K562 (cell line): Measurements from ENCODE around the gene FBXO46. TPM values are rescaled to one million over a fixed set of nuclear protein-coding genes. Genes with fewer than 3 reads are reported as not detected.
A peak's percentile ranks its signal among the peaks of the same experiment; 100 is the strongest.

Experiments
- ATF7 ChIP-seq: fragments of 450-650 bp; IDR thresholded peaks from 2 replicates; pipeline ENCODE4 v1.7.1; 2014; ENCODE audit warnings: mild to moderate bottlenecking, moderate library complexity
- CBX5 ChIP-seq: IDR thresholded peaks from 2 replicates; pipeline ENCODE4 v1.6.1; 2014; ENCODE audit warnings: low read depth, borderline replicate concordance
- EP300 ChIP-seq: IDR thresholded peaks from 2 replicates; pipeline ENCODE4 v1.6.1; 2012; ENCODE audit warnings: low read length, improper control_type of control experiment
- ETS2 ChIP-seq: IDR thresholded peaks from 2 replicates; pipeline ENCODE4 v1.6.1; 2016; ENCODE audit warnings: borderline replicate concordance, missing genetic modification characterization, mild to moderate bottlenecking, moderate library complexity, missing compliant biosample characterization; ENCODE audit not compliant: poor library complexity, severe bottlenecking
- GABPB2 ChIP-seq: fragments of 250-450 bp; sonication (Bioruptor Pico); conservative IDR thresholded peaks from 2 replicates; pipeline ENCODE4 v1.5.1; 2021; ENCODE audit warnings: mild to moderate bottlenecking
- GTF3C2 ChIP-seq: IDR thresholded peaks from 3 replicates; pipeline ENCODE4 v1.6.1; 2011; ENCODE audit warnings: borderline replicate concordance, mild to moderate bottlenecking, moderate library complexity; ENCODE audit not compliant: insufficient read length; ENCODE audit errors: extremely low read depth
- HOMEZ ChIP-seq: fragments of 250-450 bp; sonication (Bioruptor Pico); IDR thresholded peaks from 2 replicates; pipeline ENCODE4 v1.4.0; 2020; ENCODE audit warnings: mild to moderate bottlenecking, moderate library complexity
- LEF1 ChIP-seq: fragments of 450-650 bp; IDR thresholded peaks from 2 replicates; pipeline ENCODE4 v1.6.1; 2016; ENCODE audit warnings: mild to moderate bottlenecking
- MAZ ChIP-seq, 2 experiments: fragments of 450-650 bp in 1 of 2; sonication (generic) in 1 of 2; formaldehyde crosslinking; IDR thresholded peaks in 1 of 2; conservative IDR thresholded peaks in 1 of 2; 2 replicates each; pipeline versions ENCODE4 v1.4.0 to v1.5.0; 2020; ENCODE audit warnings: mild to moderate bottlenecking in 1 of 2, missing genetic modification reagents in 1 of 2
- MLLT1 ChIP-seq, 2 experiments: fragments of 450-650 bp; IDR thresholded peaks; 2 replicates each; pipeline ENCODE4 v1.6.1; 2016
- MNT ChIP-seq, 2 experiments: fragments of 450-650 bp; conservative IDR thresholded peaks; 2 replicates each; pipeline ENCODE4 v1.6.1; 2017; ENCODE audit warnings: mild to moderate bottlenecking in 2 of 2, moderate library complexity in 2 of 2
- PHF8 ChIP-seq: fragments of 200-600 bp; sonication (generic); IDR thresholded peaks from 2 replicates; pipeline ENCODE4 v1.6.1; 2012; ENCODE audit warnings: mixed run types, mild to moderate bottlenecking, inconsistent platforms, low read length, moderate library complexity, borderline replicate concordance
- PML ChIP-seq: IDR thresholded peaks from 2 replicates; pipeline ENCODE4 v1.6.1; 2012; ENCODE audit warnings: low read length, inconsistent platforms
- RAD51 ChIP-seq: fragments of 450-650 bp; IDR thresholded peaks from 2 replicates; pipeline ENCODE4 v1.7.1; 2016; ENCODE audit warnings: low read depth, mild to moderate bottlenecking, borderline replicate concordance
- polyA plus RNA-seq, 8 experiments: library from polyadenylated mRNA; depleted of rRNA in 4 of 8; stranded (reverse) in 5 of 8; unstranded in 3 of 8; fragments of >200 nt; fragmentation: Nextera tagmentation in 2 of 8; fragmentation: Illumina TruSeq in 1 of 8; extraction: Ambion mirVana in 2 of 8; extraction: Trizol in 1 of 8; gene quantifications; 2 replicates each; pipeline versions ENCODE4 v1.2.1 to v1.2.3, GENCODE V29; 2011 to 2014; ENCODE audit warnings: inconsistent platforms in 1 of 8, missing spikeins in 1 of 8
- total RNA-seq, 7 experiments: library from RNA; depleted of rRNA in 6 of 7; stranded (reverse); fragments of >200 nt in 6 of 7; fragmentation: Illumina TruSeq in 2 of 7; extraction: Trizol in 2 of 7; gene quantifications; 2 replicates each; pipeline versions ENCODE4 v1.2.1 to v1.2.3, GENCODE V29; 2011 to 2021; ENCODE audit warnings: low replicate concordance in 1 of 7

Gene FBXO46
- total and polyA plus RNA-seq, 9 of the 15 experiments (the other 6 are each of a cell fraction or from before 2014, with no cell fraction given), result 1.5 to 36.1 (median 7.3) TPM

- TF ChIP-seq HOMEZ, result no peak
- TF ChIP-seq MLLT1 (IDR thresholded peaks at IDR 0.05), result peak; percentile 41 to 42; a peak in 2 of 4 replicates
- no peak for TF ChIP-seq GABPB2
- TF ChIP-seq CBX5, result peak; percentile 45; the same call in 1 of the 2 replicates
- TF ChIP-seq MNT (conservative IDR thresholded peaks at IDR 0.05), result peak; percentile 84 to 90
- TF ChIP-seq ATF7, result peak; percentile 72; the same call in 1 of the 2 replicates
- TF ChIP-seq EP300, result peak; percentile 4; the same call in 1 of the 2 replicates
- TF ChIP-seq ETS2, result no peak
- peak in 1 of 2 experiments; percentile 25; a peak in 1 of 4 replicates for TF ChIP-seq MAZ (CRISPR knock-in tag; conservative IDR thresholded peaks at IDR 0.05 in 1 of 2, IDR thresholded peaks at IDR 0.05 in 1 of 2)
- TF ChIP-seq RAD51, result no peak
- TF ChIP-seq GTF3C2, result peak; percentile 46
- TF ChIP-seq LEF1, result peak; percentile 58
- TF ChIP-seq PML, result peak; percentile 82
- TF ChIP-seq PHF8, result peak; percentile 86; the same call in 1 of the 2 replicates
Observed at GRCh38 chr19:45691516-45692186, 39.0 kb downstream of the FBXO46 start, which contains the start of gene SNRPD2 (continued).
